Stimulated activated CD4-positive, alpha-beta T cell treated with anti-CD3 and anti-CD28 coated beads, Interleukin-2, amount 100 ng/mL, for 24 hours (primary cell): ENCODE data around the gene AUH.
"Not testable (repeated sequence)": the region's sequence is repeated elsewhere in the genome, so short reads cannot be mapped to it uniquely, and the experiment has no call there.

Source experiments
- DNase-seq, 2 donors: peaks; one replicate each; pipeline ENCODE4 v3.0.0-alpha.2; 2020

AUH gene

GRCh38 chr9:91378695-91379127 lies 17.0 kb upstream of the AUH start:
- DNase-seq: no peak

DNA sequence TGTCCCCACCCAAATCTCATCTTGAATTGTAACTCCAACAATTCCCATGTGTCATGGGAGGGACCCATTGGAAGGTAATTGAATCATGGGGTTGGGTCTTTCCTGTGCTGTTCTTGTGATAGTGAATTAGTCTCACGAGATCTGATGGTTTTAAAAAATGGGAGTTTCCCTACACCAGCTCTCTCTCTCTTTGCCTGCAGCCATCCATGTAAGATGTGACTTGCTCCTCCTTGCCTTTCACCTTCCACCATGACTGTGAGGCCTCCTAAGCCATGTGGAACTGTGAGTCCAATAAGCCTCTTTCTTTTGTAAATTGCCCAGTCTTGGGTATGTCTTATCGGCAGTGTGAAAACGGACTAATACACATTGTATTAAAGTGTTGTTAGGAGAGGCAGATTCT lies 16.3 kb upstream of the AUH start:
- DNase-seq: not testable (repeated sequence)

DNA sequence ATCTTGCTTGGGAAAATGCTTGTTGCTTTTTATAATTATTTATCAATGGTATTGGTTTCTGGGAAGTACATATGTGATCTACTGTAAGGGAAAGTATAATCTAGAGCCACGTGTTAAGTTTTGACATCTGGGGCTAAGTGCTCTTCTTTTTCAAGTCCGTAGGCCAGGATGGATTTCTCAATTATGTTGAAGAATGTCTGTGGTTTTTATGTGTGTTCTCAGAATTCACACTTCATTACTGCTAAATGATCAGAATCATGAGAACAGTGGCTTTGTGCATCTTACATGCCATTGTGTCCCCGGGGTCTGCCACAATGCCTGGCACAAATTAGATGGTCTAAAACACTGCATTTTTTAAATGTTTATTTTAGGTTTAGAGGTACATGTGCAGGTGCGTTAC lies 14.5 kb upstream of the AUH start:
- no peak for DNase-seq

GRCh38 chr9:91374939-91375338 lies 13.2 kb upstream of the AUH start:
- no peak for DNase-seq

GRCh38 chr9:91371894-91372293 lies 10.2 kb upstream of the AUH start:
- DNase-seq: no peak

DNA sequence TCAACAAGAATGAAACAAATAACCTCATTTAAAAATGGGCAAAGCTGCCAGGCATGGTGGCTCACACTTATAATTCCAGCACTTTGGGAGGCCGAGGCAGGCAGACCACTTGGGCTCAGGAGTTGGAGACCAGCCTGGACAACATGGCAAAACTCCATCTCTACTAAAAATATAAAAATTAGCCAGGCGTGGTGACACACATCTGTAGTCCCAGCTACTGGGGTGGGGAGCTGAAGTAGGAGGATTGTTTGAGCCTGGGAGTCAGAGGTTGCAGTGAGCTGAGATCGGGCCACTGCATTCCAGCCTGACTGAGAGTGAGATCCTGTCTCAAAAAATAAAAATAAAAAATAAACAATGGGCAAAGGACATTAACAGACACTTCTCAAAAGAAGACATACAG lies 8.3 kb upstream of the AUH start:
- DNase-seq: not testable (repeated sequence)

GRCh38 chr9:91364702-91365101 lies 3.0 kb upstream of the AUH start:
- DNase-seq: no peak

DNA sequence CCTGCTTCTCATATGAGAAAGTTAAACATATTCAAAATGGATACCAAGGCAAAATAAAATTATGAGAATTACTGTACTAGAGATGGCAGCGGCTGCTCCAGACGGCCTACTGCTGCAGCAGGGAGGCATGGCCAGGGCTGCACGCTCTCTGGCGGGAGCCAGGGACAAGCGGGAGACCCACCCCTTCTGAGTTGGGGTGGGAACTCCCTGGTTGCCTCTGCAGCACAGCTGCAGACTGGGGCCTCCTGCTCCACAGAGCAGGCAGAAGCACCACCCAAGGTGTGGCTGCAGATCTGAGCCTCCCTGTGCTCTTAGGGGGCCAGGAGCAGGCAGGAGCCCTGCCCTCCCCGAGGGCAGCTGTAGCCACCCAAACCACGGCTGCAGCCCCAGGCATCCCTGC lies 2.3 kb upstream of the AUH start:
- DNase-seq: no peak

- DNase-seq: no peak
Measured at GRCh38 chr9:91362051-91362611, 413 bp upstream of the AUH start.

DNA sequence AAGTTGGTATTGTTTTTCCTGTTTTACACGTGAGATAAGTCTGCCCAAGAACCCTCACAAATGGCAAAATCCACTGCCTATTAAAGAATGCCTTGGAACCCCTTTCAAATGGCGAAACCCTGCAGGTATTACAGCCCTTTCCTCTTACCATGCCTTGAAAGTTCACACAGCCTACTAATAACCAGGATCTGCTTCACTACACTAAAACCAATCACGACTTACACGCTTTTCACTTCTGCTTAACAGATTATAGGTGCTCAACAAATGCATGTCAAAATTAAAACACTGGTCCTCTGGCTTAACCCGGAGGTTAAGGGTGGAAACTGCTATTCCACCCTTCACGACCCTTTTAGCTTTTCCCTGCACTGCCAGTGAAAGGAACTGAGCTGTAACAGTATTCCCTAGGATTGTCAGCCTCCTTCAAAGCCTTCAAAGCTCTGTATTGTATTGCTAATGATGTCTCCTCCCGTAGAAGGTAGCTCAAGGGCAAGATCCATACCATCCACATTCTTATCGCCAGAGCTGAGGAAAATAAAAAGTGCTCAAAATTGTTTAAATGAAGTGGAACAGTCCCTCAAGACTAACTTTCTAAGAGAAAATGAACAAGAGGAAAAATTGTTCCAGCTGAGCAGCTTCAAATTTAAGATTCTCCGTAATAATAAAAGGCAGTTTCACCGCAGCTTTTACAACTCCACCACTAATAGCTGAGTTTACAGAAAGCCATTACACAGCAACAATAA lies 997 bp downstream of the AUH start:
- no peak for DNase-seq

DNA sequence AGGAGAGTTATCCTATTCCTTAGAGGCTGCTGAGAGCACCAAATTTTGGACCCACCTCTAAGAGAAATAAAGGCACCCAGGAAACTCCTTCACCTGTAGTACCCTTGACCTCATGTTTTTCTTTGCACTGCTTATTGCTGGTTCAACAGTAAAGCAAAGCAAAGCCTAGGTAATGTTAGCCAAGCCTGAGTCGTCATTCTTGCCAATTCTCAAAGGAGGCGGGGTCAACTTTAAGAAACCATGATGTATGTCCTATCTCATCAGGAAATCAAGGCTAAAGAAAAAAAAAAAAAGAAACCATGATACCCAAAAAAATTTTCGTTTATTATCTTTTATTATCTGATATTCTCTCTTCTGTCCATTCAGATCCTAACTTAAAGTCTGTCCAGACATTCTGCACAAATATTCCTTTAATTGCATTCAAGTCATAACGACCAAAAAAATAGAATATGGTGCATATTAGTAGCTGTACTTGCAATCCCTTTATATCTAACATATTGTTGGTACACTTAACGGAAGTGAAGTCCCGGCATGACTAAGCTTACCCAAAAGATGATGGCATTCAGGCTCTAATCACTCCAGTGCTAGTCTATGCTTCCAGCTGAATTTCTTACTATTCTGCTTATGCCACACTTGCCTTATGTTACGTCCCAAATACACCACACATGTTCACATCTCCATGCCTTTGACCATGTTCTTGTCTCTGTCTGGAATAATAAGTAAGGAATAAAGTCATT lies 1.8 kb downstream of the AUH start:
- no peak for DNase-seq

DNA sequence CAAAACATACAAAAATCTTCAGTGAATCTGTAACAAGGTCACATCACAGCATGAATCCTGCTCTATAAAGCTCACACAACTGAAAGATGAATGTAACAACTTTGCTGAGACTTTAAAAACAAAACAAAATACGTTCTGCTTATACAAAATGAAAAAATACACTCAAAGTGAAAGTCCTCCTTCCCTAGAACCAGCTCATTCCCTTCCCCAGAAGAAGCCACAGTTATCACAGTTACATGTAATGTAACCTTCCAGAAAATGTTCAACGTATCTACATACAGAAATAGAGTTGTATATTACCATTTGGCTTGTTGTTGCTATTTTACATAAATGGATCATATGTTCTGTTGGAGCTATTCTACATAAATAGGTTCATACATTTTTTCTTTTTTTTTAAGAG lies 2.6 kb downstream of the AUH start:
- DNase-seq: no peak

DNA sequence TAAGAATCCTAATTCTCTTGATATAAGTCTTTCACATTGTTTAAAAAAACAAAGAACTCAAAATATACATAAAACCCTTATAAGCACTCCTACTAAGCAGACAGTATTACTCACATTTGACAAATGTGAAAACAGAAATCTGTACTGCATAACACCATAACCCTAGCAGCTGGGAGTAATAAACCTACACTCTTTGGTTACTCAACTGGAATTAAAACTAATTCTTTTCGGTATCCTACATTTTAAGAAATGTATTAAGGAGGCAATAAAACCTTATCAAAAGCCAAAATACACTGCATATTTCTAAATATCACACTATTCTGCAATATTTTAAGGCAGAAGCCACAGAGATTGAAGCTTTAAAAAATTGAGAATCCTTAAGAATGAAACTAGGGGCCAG lies 6.8 kb downstream of the AUH start:
- DNase-seq: no peak

GRCh38 chr9:91349115-91349555 lies 12.6 kb downstream of the AUH start:
- no peak for DNase-seq

DNA sequence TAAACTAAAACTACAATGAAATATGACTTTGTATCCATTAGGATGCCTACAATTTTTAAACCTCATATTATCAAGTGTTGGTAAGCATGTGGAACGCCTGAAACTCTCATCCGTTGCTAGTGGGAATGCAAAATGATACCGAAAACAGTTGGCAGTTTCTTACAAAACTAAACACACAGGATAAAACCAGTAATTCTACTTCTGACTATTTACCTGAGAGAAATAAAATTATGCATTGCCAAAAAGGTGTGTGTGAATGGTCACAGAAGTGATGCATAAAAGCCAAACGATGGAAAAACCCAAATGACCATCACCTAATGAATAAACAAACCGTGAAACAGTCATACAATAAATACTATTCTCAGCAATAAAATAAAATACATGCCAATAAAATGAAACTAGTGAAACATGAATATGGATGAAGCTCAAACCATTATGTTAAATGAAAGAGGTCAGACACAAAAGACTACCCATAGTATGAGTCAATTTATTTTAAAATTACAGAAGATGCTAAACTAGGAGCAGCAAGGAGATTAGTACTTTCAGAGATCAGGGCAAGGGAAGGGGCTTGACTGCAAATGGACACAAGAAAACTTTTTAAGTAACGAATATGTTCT lies 13.4 kb downstream of the AUH start:
- DNase-seq: no peak

DNA sequence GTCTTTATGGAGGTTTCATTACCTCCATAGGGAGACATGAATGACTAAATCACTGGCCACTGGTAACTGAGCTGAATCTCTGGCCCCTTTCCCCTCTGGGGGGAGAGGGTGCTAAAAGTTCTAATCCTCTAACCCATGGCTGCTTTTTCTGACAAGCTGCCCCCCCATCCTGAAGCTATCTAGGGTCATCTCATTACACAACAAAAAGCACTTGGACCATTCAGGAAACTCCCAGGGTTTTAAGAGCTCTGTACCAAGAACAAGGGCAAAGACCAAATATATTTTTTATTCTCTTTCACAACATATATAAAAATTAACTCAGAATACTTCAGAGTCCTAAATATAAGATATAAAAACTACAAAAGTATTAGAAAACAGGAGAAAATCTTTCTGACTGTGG lies 14.3 kb downstream of the AUH start:
- DNase-seq: no peak

- DNase-seq: no peak
Measured at GRCh38 chr9:91346644-91347043, 15.1 kb downstream of the AUH start.

DNA sequence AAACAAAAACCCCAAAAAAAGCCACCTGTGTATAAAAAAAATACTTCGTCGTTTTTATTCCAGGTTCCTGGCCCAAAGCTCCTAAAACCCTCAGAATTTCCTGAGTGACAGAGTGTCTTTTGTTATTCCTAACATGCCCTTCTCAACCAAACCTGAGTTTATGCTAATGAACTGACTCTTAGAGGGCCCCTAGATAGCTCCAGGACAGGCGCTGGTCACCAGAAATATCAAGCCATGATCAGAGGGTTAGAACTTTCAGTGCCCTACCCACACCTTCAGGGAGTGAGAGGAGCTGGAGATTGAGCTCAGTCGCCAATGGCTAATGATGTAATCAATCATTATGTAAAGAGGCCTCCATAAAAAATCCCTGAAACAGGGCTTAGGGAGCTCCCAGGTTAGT lies 15.7 kb downstream of the AUH start:
- DNase-seq: no peak

DNA sequence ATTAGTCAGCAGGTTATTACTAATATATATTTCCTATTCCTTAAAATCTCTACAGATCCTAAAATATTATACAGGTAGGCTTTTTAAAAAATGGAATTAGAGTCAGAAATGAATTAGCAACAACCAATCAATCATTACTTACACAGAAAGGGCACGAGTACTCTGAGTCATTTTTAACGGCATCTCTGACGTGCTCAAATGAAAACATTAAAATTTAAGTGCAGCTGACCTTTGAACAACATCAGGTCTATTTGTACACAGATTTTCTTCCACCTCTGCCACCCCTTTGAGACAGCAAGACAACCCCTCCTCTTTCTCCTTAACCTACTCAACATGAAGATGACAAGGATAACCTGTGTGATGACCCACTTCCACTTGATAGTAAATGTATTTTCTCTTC lies 19.1 kb downstream of the AUH start:
- DNase-seq: no peak

DNA sequence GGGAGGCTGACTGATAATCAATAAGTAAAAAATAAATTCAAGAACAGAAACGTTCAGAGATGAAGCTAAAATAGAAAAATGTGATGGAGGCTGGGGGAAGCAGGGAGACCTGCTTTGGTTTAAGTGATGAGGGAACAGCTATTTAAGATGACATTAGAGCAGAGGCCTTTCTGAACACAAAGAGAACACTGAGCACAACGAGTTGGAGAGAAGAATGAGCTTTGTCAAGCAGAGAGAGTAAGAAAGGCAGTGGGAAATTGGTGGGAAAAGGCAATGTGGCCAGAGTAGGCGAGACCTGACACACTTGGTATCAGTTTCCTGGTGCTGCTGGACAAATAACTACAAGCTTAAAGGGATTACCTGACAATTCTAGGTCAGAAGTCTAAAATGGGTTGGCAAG lies 20.0 kb downstream of the AUH start:
- DNase-seq: no peak

GRCh38 chr9:91341258-91341746 lies 20.4 kb downstream of the AUH start:
- DNase-seq: no peak

- DNase-seq: no peak
Measured at GRCh38 chr9:91340395-91340967, 21.2 kb downstream of the AUH start.

- no peak for DNase-seq
Measured at GRCh38 chr9:91338681-91339080, 23.0 kb downstream of the AUH start.
